ENCODE data around the gene DISC1.

DNA sequence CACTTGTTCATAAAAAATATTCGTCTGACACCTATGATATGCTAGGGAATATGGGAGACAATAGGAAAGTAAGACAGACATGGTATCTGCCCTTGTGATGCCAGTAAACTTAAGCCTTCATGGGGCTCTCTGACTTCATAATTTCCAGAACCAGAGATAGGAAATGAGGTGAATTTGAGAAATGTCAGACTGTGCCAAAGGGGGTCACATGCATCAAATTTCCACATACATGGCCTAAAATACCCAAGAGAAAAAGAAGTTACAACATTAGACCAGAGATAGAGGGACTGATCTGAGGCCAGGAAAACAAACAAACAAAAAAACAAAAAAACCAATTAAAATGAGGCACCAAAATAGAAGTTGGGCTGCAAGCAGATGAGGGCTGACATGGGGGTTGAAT is 75.7 kb downstream of the DISC1 start:
- no peak for TF ChIP-seq TCF7L2 (IDR thresholded peaks at IDR 0.05; ENCODE audit: low read depth, low read length)
- TF ChIP-seq, protein P1, sequence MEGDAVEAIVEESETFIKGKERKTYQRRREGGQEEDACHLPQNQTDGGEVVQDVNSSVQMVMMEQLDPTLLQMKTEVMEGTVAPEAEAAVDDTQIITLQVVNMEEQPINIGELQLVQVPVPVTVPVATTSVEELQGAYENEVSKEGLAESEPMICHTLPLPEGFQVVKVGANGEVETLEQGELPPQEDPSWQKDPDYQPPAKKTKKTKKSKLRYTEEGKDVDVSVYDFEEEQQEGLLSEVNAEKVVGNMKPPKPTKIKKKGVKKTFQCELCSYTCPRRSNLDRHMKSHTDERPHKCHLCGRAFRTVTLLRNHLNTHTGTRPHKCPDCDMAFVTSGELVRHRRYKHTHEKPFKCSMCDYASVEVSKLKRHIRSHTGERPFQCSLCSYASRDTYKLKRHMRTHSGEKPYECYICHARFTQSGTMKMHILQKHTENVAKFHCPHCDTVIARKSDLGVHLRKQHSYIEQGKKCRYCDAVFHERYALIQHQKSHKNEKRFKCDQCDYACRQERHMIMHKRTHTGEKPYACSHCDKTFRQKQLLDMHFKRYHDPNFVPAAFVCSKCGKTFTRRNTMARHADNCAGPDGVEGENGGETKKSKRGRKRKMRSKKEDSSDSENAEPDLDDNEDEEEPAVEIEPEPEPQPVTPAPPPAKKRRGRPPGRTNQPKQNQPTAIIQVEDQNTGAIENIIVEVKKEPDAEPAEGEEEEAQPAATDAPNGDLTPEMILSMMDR (IDR thresholded peaks at IDR 0.05): no peak
- TF ChIP-seq, protein P2, sequence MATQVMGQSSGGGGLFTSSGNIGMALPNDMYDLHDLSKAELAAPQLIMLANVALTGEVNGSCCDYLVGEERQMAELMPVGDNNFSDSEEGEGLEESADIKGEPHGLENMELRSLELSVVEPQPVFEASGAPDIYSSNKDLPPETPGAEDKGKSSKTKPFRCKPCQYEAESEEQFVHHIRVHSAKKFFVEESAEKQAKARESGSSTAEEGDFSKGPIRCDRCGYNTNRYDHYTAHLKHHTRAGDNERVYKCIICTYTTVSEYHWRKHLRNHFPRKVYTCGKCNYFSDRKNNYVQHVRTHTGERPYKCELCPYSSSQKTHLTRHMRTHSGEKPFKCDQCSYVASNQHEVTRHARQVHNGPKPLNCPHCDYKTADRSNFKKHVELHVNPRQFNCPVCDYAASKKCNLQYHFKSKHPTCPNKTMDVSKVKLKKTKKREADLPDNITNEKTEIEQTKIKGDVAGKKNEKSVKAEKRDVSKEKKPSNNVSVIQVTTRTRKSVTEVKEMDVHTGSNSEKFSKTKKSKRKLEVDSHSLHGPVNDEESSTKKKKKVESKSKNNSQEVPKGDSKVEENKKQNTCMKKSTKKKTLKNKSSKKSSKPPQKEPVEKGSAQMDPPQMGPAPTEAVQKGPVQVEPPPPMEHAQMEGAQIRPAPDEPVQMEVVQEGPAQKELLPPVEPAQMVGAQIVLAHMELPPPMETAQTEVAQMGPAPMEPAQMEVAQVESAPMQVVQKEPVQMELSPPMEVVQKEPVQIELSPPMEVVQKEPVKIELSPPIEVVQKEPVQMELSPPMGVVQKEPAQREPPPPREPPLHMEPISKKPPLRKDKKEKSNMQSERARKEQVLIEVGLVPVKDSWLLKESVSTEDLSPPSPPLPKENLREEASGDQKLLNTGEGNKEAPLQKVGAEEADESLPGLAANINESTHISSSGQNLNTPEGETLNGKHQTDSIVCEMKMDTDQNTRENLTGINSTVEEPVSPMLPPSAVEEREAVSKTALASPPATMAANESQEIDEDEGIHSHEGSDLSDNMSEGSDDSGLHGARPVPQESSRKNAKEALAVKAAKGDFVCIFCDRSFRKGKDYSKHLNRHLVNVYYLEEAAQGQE (IDR thresholded peaks at IDR 0.05; ENCODE audit: insufficient read depth in 1 of 2, low read depth in 2 of 2, low read length in 1 of 2): no peak
- TF ChIP-seq POLR2AphosphoS5 (IDR thresholded peaks at IDR 0.05; ENCODE audit: low read depth, low read length): no peak
